ENCODE measurements around the gene SLC45A2. TPM values are rescaled to one million over a fixed set of nuclear protein-coding genes. Genes with fewer than 3 reads are reported as not detected.
A peak's percentile ranks its signal among the peaks of the same experiment; 100 is the strongest.

SLC45A2 gene
- total and polyA plus RNA-seq, 7 experiments from 2014 or later, result 0.17 to 0.40 TPM; not detected in 5

DNA sequence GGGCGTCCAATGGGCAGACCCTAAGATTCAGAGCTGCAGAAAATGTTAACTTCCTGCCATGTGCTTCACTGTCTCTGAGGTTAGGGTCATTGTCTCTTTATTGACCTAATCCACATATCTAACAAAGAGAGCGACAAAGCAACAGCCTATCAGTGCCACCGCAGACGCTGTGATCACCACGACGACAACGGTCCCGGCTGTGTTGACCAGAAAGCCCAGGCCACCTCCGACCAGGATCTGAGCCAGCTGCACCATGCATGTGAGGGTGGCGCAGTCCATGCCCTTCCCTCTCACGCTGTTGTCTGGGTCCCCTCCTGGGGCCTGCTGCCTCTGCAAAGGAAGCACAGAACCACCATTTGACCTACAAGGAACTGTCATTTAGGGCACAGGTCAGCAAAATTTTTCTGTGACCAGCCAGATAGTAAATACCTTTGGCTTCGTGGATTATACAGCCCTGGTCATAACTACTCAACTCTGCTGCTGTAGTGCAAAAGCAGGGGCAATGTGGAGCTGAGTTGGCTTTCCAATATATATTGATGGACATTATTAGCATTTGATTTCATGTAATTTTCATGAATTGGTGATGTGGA lies 39.9 kb downstream of the SLC45A2 start:
- Histone ChIP-seq H3K36me3 (ENCODE audit: control insufficient read depth in 2 of 3, insufficient read depth in 3 of 3, low read length in 3 of 3) (no peaks in the 10 kb centered on the region), H3K27me3 (ENCODE audit: control insufficient read depth in 2 of 2, insufficient read depth in 2 of 2, low read length in 2 of 2) (peaks cover 0 to 8% of the 10 kb centered on the region in 2 donors), H3K4me3 (ENCODE audit: low read length) (no peak overlapping the region), H3K27ac (ENCODE audit: low read depth, low read length) (no peak overlapping the region), H3K4me1 (ENCODE audit: control insufficient read depth in 2 of 2, insufficient read depth in 2 of 2, low read length in 2 of 2) (no peaks in the 10 kb centered on the region), H3K9me3 (ENCODE audit: control insufficient read depth in 2 of 3, low read length in 3 of 3) (no peaks in the 10 kb centered on the region)
- H3K9me3 Mint-ChIP-seq, result peaks cover 0 to 4% (median 0%) of the 10 kb centered on the region in 11 donors
- no peak overlapping the region for H3K27ac Mint-ChIP-seq
- intact Hi-C loops (cut with micrococcal nuclease), result no loop called here
- peaks cover 0 to 3% (median 0%) of the 10 kb centered on the region in 7 donors for H3K4me1 Mint-ChIP-seq
- no peak overlapping the region for H3K4me3 Mint-ChIP-seq
- ATAC-seq (no peak), DNase-seq (no peak)
- ChIA-PET POLR2A (no interaction called here), CTCF (no interaction called here)
- H3K36me3 Mint-ChIP-seq, result no peaks in the 10 kb centered on the region
- H3K27me3 Mint-ChIP-seq, result peaks cover 24 to 49% (median 44%) of the 10 kb centered on the region in 5 donors

DNA sequence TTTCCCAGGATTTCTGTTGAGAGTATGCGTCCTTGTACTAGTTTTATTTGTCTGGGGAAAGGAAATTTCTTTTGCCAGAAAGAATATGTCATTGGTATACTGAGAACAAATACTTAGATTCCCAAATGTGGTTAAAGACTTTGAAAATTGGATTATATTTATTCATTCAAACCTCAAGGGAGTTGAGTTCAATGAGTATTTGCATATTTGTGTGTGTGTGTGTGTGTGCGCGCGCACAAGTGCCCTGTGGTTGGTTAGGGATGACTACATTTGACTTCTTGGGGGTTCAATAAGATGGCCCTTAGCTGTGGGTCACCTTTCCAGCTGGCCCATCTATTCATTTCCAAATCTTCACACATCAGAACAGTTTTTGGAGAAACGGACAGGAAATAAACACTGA lies 43.4 kb downstream of the SLC45A2 start:
- ChIA-PET POLR2A (interaction anchor here (0.5 kb wide), 1 partner anchor 9 kb away, joined by 4 read pairs; no protein-coding TSS in a partner anchor), CTCF (no interaction called here)
- Mint-ChIP-seq H3K27me3 (peaks cover 53 to 74% (median 67%) of the 10 kb centered on the region in 5 donors), H3K4me3 (no peak overlapping the region), H3K36me3 (no peaks in the 10 kb centered on the region), H3K27ac (no peak overlapping the region), H3K4me1 (peaks cover 0 to 3% (median 0%) of the 10 kb centered on the region in 7 donors), H3K9me3 (peaks cover 0 to 5% (median 0%) of the 10 kb centered on the region in 11 donors)
- Histone ChIP-seq H3K36me3 (ENCODE audit: control insufficient read depth in 2 of 3, insufficient read depth in 3 of 3, low read length in 3 of 3) (no peaks in the 10 kb centered on the region), H3K27me3 (ENCODE audit: control insufficient read depth in 2 of 2, insufficient read depth in 2 of 2, low read length in 2 of 2) (peaks cover 0 to 8% of the 10 kb centered on the region in 2 donors), H3K9me3 (ENCODE audit: control insufficient read depth in 2 of 3, low read length in 3 of 3) (no peaks in the 10 kb centered on the region), H3K4me3 (ENCODE audit: low read length) (no peak overlapping the region), H3K4me1 (ENCODE audit: control insufficient read depth in 2 of 2, insufficient read depth in 2 of 2, low read length in 2 of 2) (no peaks in the 10 kb centered on the region), H3K27ac (ENCODE audit: low read depth, low read length) (no peak overlapping the region)
- DNase-seq (no peak), ATAC-seq (no peak)
- intact Hi-C loops (cut with micrococcal nuclease), result no loop called here

DNA sequence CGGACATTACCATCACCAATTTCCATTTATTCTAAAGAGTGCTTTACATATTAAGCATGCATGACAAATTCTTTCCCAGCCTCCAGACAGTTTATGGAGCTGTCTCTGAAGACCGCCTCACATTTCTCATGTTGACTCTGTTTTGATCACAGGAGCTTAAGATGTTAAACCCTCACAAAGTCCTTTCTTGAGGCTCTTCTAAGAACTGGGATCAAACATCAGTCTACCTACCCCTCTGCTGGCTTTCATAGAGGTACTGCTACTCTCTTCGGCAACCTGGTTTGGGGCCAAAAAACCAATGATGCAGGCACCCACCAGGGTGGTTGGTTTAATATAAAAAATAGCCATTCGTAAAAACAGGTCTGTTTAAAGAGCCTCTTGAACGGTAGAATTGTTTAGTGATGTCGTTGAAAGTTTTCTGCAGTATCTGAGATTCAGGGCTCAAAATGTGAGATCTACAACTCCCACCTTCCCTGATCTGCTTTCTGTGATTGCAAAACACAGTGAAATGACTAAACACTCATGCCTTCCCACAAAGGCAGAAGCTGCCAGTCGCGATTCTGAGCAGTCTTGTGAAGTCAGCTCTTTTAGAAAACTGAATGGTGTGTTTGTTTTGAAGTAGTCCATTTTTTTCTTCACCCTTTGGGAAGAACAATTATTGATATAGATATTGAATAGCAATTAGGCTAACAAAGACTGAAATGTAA lies 44.8 kb downstream of the SLC45A2 start:
- H3K4me3 ChIP-seq (ENCODE audit: low read length), result no peak overlapping the region
- H3K9me3 ChIP-seq (ENCODE audit: control insufficient read depth in 2 of 3, low read length in 3 of 3), result no peaks in the 10 kb centered on the region
- H3K27ac Mint-ChIP-seq, result no peak overlapping the region
- ATAC-seq (no peak), DNase-seq (no peak)
- peaks cover 0 to 11% of the 10 kb centered on the region in 2 donors for H3K27me3 ChIP-seq (ENCODE audit: control insufficient read depth in 2 of 2, insufficient read depth in 2 of 2, low read length in 2 of 2)
- H3K4me3 Mint-ChIP-seq, result no peak overlapping the region
- ChIA-PET CTCF (interaction anchor here (0.6 to 1.4 kb wide), 6 partner anchors 10 to 516 kb away, joined by 3 to 4 read pairs (median 3); no protein-coding TSS in a partner anchor), POLR2A (no interaction called here)
- no peak overlapping the region for H3K27ac ChIP-seq (ENCODE audit: low read depth, low read length)
- peaks cover 0 to 5% (median 0%) of the 10 kb centered on the region in 11 donors for H3K9me3 Mint-ChIP-seq
- peaks cover 0 to 4% (median 0%) of the 10 kb centered on the region in 7 donors for H3K4me1 Mint-ChIP-seq
- no peaks in the 10 kb centered on the region for H3K4me1 ChIP-seq (ENCODE audit: control insufficient read depth in 2 of 2, insufficient read depth in 2 of 2, low read length in 2 of 2)
- intact Hi-C loops (cut with micrococcal nuclease), result loop anchor here (10.0 kb wide), 2 partner anchors 205 to 1225 kb away; partner anchors contain the start of gene NPR3 (in 1 of the 2)
- peaks cover 67 to 77% (median 74%) of the 10 kb centered on the region in 5 donors for H3K27me3 Mint-ChIP-seq
- no peaks in the 10 kb centered on the region for H3K36me3 Mint-ChIP-seq
- H3K36me3 ChIP-seq (ENCODE audit: control insufficient read depth in 2 of 3, insufficient read depth in 3 of 3, low read length in 3 of 3), result no peaks in the 10 kb centered on the region

DNA sequence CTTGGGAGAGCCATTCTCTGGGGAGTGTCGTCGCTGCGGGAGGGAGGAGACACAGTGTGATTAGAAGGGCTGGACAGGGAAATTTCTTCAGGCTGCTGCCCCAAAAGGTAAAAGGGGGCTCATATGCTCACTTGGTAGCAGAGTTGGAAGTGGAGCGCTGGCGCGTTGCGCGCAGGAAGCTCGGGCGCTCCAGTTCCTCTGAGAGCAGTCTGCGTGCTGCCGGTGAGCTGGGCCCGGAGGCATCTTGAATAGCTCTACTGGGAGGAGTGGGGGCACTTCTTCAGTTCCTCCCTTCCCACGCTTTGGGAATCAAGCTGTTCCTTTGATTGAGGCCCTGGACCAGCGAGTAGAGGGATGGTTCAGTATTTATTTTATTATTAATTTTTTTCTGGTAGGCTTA lies 45.6 kb downstream of the SLC45A2 start:
- Histone ChIP-seq H3K4me1 (ENCODE audit: control insufficient read depth in 2 of 2, insufficient read depth in 2 of 2, low read length in 2 of 2) (no peaks in the 10 kb centered on the region), H3K27me3 (ENCODE audit: control insufficient read depth in 2 of 2, insufficient read depth in 2 of 2, low read length in 2 of 2) (peaks cover 0 to 11% of the 10 kb centered on the region in 2 donors), H3K36me3 (ENCODE audit: control insufficient read depth in 2 of 3, insufficient read depth in 3 of 3, low read length in 3 of 3) (no peaks in the 10 kb centered on the region), H3K27ac (ENCODE audit: low read depth, low read length) (no peak overlapping the region), H3K4me3 (ENCODE audit: low read length) (no peak overlapping the region), H3K9me3 (ENCODE audit: control insufficient read depth in 2 of 3, low read length in 3 of 3) (no peaks in the 10 kb centered on the region)
- peak overlapping the region in 1 of 9 donors; percentile 83 for H3K27ac Mint-ChIP-seq
- ChIA-PET CTCF (interaction anchor here (1.0 to 1.4 kb wide), 3 partner anchors 11 to 351 kb away, joined by 3 read pairs; no protein-coding TSS in a partner anchor), POLR2A (no interaction called here)
- H3K4me1 Mint-ChIP-seq, result peaks cover 0 to 4% (median 0%) of the 10 kb centered on the region in 7 donors
- H3K36me3 Mint-ChIP-seq, result no peaks in the 10 kb centered on the region
- no peak for DNase-seq
- no peak for ATAC-seq
- intact Hi-C loops (cut with micrococcal nuclease), result loop anchor here (10.0 kb wide), 2 partner anchors 204 to 1224 kb away; partner anchors contain the start of gene NPR3 (in 1 of the 2)
- H3K9me3 Mint-ChIP-seq, result peaks cover 0 to 5% (median 0%) of the 10 kb centered on the region in 11 donors
- peaks cover 69 to 83% (median 74%) of the 10 kb centered on the region in 5 donors for H3K27me3 Mint-ChIP-seq
- no peak overlapping the region for H3K4me3 Mint-ChIP-seq

DNA sequence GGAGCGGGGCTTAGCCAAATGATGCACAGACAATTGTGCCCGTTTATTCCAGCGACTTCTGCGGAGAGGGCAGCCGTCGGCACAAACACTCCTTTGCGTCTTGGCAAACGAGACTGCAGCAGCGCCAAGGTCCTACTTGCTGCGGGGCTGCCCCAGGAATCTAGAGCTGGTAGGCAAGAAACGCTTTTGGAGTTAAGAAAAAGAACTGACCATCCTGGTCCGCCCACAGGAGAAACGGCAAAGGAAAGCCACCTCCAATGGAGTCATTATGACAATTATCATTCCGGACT lies 46.0 kb downstream of the SLC45A2 start:
- intact Hi-C loops (cut with micrococcal nuclease), result loop anchor here (10.0 kb wide), 2 partner anchors 204 to 1224 kb away; partner anchors contain the start of gene NPR3 (in 1 of the 2)
- Mint-ChIP-seq H3K36me3 (no peaks in the 10 kb centered on the region), H3K27me3 (peaks cover 68 to 81% (median 72%) of the 10 kb centered on the region in 5 donors), H3K27ac (peak overlapping the region in 1 of 9 donors; percentile 83), H3K9me3 (peaks cover 0 to 5% (median 0%) of the 10 kb centered on the region in 11 donors), H3K4me3 (no peak overlapping the region), H3K4me1 (peaks cover 0 to 4% (median 0%) of the 10 kb centered on the region in 7 donors)
- no peak for ATAC-seq
- ChIA-PET CTCF (interaction anchor here (1.1 kb wide), 1 partner anchor 19 kb away, joined by 3 read pairs; no protein-coding TSS in a partner anchor), POLR2A (no interaction called here)
- H3K9me3 ChIP-seq (ENCODE audit: control insufficient read depth in 2 of 3, low read length in 3 of 3), result no peaks in the 10 kb centered on the region
- no peaks in the 10 kb centered on the region for H3K4me1 ChIP-seq (ENCODE audit: control insufficient read depth in 2 of 2, insufficient read depth in 2 of 2, low read length in 2 of 2)
- H3K27ac ChIP-seq (ENCODE audit: low read depth, low read length), result no peak overlapping the region
- H3K4me3 ChIP-seq (ENCODE audit: low read length), result no peak overlapping the region
- H3K36me3 ChIP-seq (ENCODE audit: control insufficient read depth in 2 of 3, insufficient read depth in 3 of 3, low read length in 3 of 3), result no peaks in the 10 kb centered on the region
- DNase-seq, result no peak
- H3K27me3 ChIP-seq (ENCODE audit: control insufficient read depth in 2 of 2, insufficient read depth in 2 of 2, low read length in 2 of 2), result peaks cover 0 to 11% of the 10 kb centered on the region in 2 donors

DNA sequence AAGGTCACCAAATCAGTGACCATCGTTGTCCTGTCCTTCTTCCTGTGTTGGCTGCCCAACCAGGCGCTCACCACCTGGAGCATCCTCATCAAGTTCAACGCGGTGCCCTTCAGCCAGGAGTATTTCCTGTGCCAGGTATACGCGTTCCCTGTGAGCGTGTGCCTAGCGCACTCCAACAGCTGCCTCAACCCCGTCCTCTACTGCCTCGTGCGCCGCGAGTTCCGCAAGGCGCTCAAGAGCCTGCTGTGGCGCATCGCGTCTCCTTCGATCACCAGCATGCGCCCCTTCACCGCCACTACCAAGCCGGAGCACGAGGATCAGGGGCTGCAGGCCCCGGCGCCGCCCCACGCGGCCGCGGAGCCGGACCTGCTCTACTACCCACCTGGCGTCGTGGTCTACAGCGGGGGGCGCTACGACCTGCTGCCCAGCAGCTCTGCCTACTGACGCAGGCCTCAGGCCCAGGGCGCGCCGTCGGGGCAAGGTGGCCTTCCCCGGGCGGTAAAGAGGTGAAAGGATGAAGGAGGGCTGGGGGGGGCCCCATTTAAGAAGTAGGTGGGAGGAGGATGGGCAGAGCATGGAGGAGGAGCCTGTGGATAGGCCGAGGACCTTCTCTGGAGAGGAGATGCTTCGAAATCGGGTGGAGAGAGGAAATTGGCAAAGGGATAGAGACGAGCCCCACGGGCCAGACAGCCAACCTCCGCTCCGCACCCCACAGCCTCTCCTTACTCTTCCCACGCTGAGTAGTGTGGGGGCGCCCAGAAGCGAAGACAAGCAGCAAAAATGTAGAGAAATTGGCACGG lies 46.6 kb downstream of the SLC45A2 start:
- H3K36me3 ChIP-seq (ENCODE audit: control insufficient read depth in 2 of 3, insufficient read depth in 3 of 3, low read length in 3 of 3), result no peaks in the 10 kb centered on the region
- Mint-ChIP-seq H3K27ac (no peak overlapping the region), H3K36me3 (no peaks in the 10 kb centered on the region), H3K27me3 (peaks cover 67 to 81% (median 72%) of the 10 kb centered on the region in 5 donors), H3K4me3 (peak overlapping the region in 1 of 10 donors; percentile 58), H3K9me3 (peaks cover 0 to 5% (median 0%) of the 10 kb centered on the region in 11 donors), H3K4me1 (peaks cover 0 to 4% (median 0%) of the 10 kb centered on the region in 7 donors)
- H3K4me3 ChIP-seq (ENCODE audit: low read length), result no peak overlapping the region
- H3K9me3 ChIP-seq (ENCODE audit: control insufficient read depth in 2 of 3, low read length in 3 of 3), result no peaks in the 10 kb centered on the region
- no peak overlapping the region for H3K27ac ChIP-seq (ENCODE audit: low read depth, low read length)
- peaks cover 0 to 11% of the 10 kb centered on the region in 2 donors for H3K27me3 ChIP-seq (ENCODE audit: control insufficient read depth in 2 of 2, insufficient read depth in 2 of 2, low read length in 2 of 2)
- intact Hi-C loops (cut with micrococcal nuclease), result loop anchor here (10.0 kb wide), 2 partner anchors 203 to 1223 kb away; partner anchors contain the start of gene NPR3 (in 1 of the 2)
- ChIA-PET CTCF (no interaction called here), POLR2A (no interaction called here)
- ATAC-seq, result no peak
- no peak for DNase-seq
- H3K4me1 ChIP-seq (ENCODE audit: control insufficient read depth in 2 of 2, insufficient read depth in 2 of 2, low read length in 2 of 2), result no peaks in the 10 kb centered on the region
